Ovary (tissue), 3 donors: ENCODE measurements around the gene CITED4.

ENCODE experiments used
- EP300 ChIP-seq: sonication (generic); formaldehyde crosslinking; IDR thresholded peaks from one replicate; pipeline ENCODE4 v1.6.1; 2017; ENCODE audit warnings: antibody characterized with exemption
- POLR2A ChIP-seq: fragments of 450-650 bp; IDR thresholded peaks from one replicate; pipeline ENCODE4 v1.6.1; 2017; ENCODE audit warnings: antibody characterized with exemption, mild to moderate bottlenecking, moderate library complexity
- TF ChIP-seq, protein P1 (sequence below), 3 donors: fragments of 450-650 bp in 2 of 3; fragments of 200-600 bp in 1 of 3; IDR thresholded peaks; one replicate each; pipeline versions ENCODE4 v1.5.1 to v1.8.0; 2016 to 2022; ENCODE audit warnings: antibody characterized with exemption in 3 of 3, mild to moderate bottlenecking in 1 of 3
- donor health status: DM: no; HTN: no; CAD: no.

GRCh38 chr1:40877698-40878097 lies 15.5 kb upstream of the CITED4 start:
- TF ChIP-seq POLR2A (no peak), EP300 (no peak)
- TF ChIP-seq, protein P1, sequence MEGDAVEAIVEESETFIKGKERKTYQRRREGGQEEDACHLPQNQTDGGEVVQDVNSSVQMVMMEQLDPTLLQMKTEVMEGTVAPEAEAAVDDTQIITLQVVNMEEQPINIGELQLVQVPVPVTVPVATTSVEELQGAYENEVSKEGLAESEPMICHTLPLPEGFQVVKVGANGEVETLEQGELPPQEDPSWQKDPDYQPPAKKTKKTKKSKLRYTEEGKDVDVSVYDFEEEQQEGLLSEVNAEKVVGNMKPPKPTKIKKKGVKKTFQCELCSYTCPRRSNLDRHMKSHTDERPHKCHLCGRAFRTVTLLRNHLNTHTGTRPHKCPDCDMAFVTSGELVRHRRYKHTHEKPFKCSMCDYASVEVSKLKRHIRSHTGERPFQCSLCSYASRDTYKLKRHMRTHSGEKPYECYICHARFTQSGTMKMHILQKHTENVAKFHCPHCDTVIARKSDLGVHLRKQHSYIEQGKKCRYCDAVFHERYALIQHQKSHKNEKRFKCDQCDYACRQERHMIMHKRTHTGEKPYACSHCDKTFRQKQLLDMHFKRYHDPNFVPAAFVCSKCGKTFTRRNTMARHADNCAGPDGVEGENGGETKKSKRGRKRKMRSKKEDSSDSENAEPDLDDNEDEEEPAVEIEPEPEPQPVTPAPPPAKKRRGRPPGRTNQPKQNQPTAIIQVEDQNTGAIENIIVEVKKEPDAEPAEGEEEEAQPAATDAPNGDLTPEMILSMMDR (IDR thresholded peaks at IDR 0.05), result no peak
